ENCODE data around the gene CFAP61.

- TF ChIP-seq CTCF (IDR thresholded peaks at IDR 0.05; ENCODE audit: insufficient read depth, low read depth, low read length), result no peak
- no peak for TF ChIP-seq EZH2 (IDR thresholded peaks at IDR 0.05; ENCODE audit: insufficient read depth, low read length)
Observed at GRCh38 chr20:20404633-20405032, 352.3 kb downstream of the CFAP61 start.

Data from astrocyte (in vitro differentiated cells and primary cell).